ENCODE results near the gene MSI2. TPM values are rescaled to one million over a fixed set of nuclear protein-coding genes. Genes with fewer than 3 reads are reported as not detected.

MSI2 gene
- polyA plus RNA-seq, 1 of the 3 experiments (the other 2 are of a cell fraction) = 24.1 TPM

DNA sequence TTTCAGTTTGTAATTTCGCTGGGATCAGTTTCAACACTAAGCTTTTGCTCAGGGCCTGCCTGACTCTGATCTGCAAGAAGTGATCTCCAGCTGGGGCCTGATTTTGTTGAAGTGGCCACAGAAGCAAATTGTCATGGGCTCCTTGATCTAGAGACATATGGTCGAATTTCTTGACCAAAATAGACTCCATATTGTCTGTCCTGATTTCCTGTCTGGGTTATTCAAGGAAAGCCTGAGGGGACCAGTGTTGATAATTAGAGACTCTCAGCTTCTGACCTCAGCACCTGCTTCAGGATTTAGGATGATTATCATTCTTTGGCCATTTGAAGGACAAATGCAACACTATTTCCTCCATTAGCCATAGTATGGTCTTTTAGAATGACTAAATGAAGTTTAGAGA lies 48.9 kb upstream of the MSI2 start:
- H3K79me2 ChIP-seq (ENCODE audit: insufficient read depth) = no peaks in the 10 kb centered on the region
- H3F3A ChIP-seq (replicated peaks; ENCODE audit: insufficient read depth) = peaks cover 4% of the 10 kb centered on the region
- no peaks in the 10 kb centered on the region for H4K20me1 ChIP-seq (ENCODE audit: insufficient read depth)
- no peak overlapping the region for H2AFZ ChIP-seq (ENCODE audit: low read depth)
- H3K27me3 ChIP-seq (ENCODE audit: insufficient read depth) = no peaks in the 10 kb centered on the region; the same call in 1 of the 2 replicates
- ChIA-PET CTCF (interaction anchor here (1.2 to 1.9 kb wide), 3 partner anchors 13 to 36 kb away, joined by 3 to 8 read pairs (median 5); no protein-coding TSS in a partner anchor), POLR2A (no interaction called here)
- TF ChIP-seq MXI1 (IDR thresholded peaks at IDR 0.05; ENCODE audit: low read depth, low read length) (no peak), YY1 (IDR thresholded peaks at IDR 0.05; ENCODE audit: low read depth) (no peak), RFX5 (IDR thresholded peaks at IDR 0.05; ENCODE audit: low read length) (no peak), FOSL2 (IDR thresholded peaks at IDR 0.05; ENCODE audit: borderline replicate concordance, low read depth) (no peak)
- TF ChIP-seq, protein P1, sequence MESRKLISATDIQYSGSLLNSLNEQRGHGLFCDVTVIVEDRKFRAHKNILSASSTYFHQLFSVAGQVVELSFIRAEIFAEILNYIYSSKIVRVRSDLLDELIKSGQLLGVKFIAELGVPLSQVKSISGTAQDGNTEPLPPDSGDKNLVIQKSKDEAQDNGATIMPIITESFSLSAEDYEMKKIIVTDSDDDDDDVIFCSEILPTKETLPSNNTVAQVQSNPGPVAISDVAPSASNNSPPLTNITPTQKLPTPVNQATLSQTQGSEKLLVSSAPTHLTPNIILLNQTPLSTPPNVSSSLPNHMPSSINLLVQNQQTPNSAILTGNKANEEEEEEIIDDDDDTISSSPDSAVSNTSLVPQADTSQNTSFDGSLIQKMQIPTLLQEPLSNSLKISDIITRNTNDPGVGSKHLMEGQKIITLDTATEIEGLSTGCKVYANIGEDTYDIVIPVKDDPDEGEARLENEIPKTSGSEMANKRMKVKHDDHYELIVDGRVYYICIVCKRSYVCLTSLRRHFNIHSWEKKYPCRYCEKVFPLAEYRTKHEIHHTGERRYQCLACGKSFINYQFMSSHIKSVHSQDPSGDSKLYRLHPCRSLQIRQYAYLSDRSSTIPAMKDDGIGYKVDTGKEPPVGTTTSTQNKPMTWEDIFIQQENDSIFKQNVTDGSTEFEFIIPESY (IDR thresholded peaks at IDR 0.05; ENCODE audit: borderline replicate concordance, low read depth) = no peak
- H3K27ac ChIP-seq (ENCODE audit: low read depth in 2 of 2, low read length in 1 of 2) = no peak overlapping the region
- WGBS (ENCODE audit: low lambda C conversion rate) = 15% methylated on average over 2 of the region's 2 CpGs
- H3K4me1 ChIP-seq (ENCODE audit: control insufficient read depth in 1 of 2, insufficient read depth in 2 of 2, low read depth in 1 of 2, low read length in 1 of 2) = peaks cover 0 to 4% of the 10 kb centered on the region in 2 experiments; a peak in 1 of 4 replicates
- H3K9ac ChIP-seq = no peak overlapping the region
- no peak overlapping the region for H3K4me3 ChIP-seq (ENCODE audit: low read depth in 2 of 2, low read length in 1 of 2)
- H3K9me2 ChIP-seq = no peaks in the 10 kb centered on the region
- H3K36me3 ChIP-seq (replicated peaks in 1 of 2; ENCODE audit: control insufficient read depth in 1 of 2, insufficient read depth in 2 of 2, low read length in 1 of 2) = no peaks in the 10 kb centered on the region
- no peak for DNase-seq
- no peak overlapping the region for H3K4me2 ChIP-seq
- peaks cover 17% of the 10 kb centered on the region; the same call in 1 of the 2 replicates for H3K9me3 ChIP-seq

DNA sequence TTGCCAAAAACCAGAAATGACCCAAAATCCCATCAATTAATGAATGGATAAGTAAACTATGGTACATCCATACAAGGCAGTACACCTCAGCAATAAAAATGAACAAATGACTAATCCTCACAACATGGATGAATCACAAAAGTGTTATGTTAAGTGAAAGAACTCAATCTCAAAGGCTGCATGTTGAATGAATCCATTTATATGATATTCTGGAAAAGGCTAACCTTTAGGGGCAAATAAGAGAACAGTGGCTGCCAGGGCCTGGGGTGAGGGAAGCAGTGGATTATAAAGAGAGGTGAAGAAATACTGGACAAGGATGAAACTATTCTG lies 46.1 kb upstream of the MSI2 start:
- peaks cover 4% of the 10 kb centered on the region for H3F3A ChIP-seq (replicated peaks; ENCODE audit: insufficient read depth)
- no peak overlapping the region for H3K4me2 ChIP-seq
- H3K9me2 ChIP-seq = no peaks in the 10 kb centered on the region
- H3K36me3 ChIP-seq (replicated peaks in 1 of 2; ENCODE audit: control insufficient read depth in 1 of 2, insufficient read depth in 2 of 2, low read length in 1 of 2) = no peaks in the 10 kb centered on the region
- H2AFZ ChIP-seq (ENCODE audit: low read depth) = no peak overlapping the region
- no peak for DNase-seq
- peaks cover 17% of the 10 kb centered on the region; the same call in 1 of the 2 replicates for H3K9me3 ChIP-seq
- no peaks in the 10 kb centered on the region for H3K27me3 ChIP-seq (ENCODE audit: insufficient read depth)
- POLR2A ChIA-PET = no interaction called here
- no peak overlapping the region for H3K4me3 ChIP-seq (ENCODE audit: low read depth in 2 of 2, low read length in 1 of 2)
- H3K4me1 ChIP-seq (ENCODE audit: control insufficient read depth in 1 of 2, insufficient read depth in 2 of 2, low read depth in 1 of 2, low read length in 1 of 2) = peaks cover under 1 to 4% of the 10 kb centered on the region in 2 experiments; a peak in 2 of 4 replicates
- no peaks in the 10 kb centered on the region for H3K79me2 ChIP-seq (ENCODE audit: insufficient read depth)
- no peak overlapping the region for H3K9ac ChIP-seq
- H3K27ac ChIP-seq (ENCODE audit: low read depth in 2 of 2, low read length in 1 of 2) = no peak overlapping the region
- CTCF ChIA-PET = no interaction called here
- H4K20me1 ChIP-seq (ENCODE audit: insufficient read depth) = no peaks in the 10 kb centered on the region
- TF ChIP-seq FOSL2 (IDR thresholded peaks at IDR 0.05; ENCODE audit: borderline replicate concordance, low read depth) = peak; percentile 50; the same call in 1 of the 2 replicates
- TF ChIP-seq, protein P2, sequence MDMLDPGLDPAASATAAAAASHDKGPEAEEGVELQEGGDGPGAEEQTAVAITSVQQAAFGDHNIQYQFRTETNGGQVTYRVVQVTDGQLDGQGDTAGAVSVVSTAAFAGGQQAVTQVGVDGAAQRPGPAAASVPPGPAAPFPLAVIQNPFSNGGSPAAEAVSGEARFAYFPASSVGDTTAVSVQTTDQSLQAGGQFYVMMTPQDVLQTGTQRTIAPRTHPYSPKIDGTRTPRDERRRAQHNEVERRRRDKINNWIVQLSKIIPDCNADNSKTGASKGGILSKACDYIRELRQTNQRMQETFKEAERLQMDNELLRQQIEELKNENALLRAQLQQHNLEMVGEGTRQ (IDR thresholded peaks at IDR 0.05; ENCODE audit: borderline replicate concordance, low read depth, low read length) = no peak

DNA sequence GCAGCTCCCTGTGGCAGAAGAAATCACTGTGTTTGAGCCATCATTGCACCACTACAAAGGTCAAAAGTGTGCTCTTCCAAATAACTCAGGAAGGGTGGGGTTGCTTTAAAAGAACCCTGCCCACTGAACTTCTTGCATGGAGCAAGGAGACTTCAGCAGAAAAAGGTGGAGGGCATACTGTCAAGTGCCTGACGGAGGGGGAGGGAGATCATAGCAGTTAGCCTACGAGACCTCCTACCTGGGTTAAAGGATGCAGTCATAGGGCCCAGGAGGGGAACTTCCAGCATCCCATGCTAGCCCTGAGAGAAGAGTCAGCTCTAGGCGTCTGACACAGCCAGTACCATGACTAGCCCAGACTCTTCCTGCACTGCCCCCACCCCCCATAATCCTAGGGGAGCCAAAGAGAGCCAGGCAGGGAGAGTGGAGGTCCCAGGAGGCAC lies 45.3 kb upstream of the MSI2 start:
- H3F3A ChIP-seq (replicated peaks; ENCODE audit: insufficient read depth) = peaks cover 8% of the 10 kb centered on the region
- 66% methylated on average over 3 of the region's 3 CpGs for WGBS (ENCODE audit: low lambda C conversion rate)
- ChIA-PET CTCF (interaction anchor here (1.3 kb wide), 1 partner anchor 11 kb away, joined by 3 read pairs; no protein-coding TSS in a partner anchor), POLR2A (no interaction called here)
- peaks cover 2 to 7% of the 10 kb centered on the region in 2 experiments; a peak in 2 of 4 replicates for H3K4me1 ChIP-seq (ENCODE audit: control insufficient read depth in 1 of 2, insufficient read depth in 2 of 2, low read depth in 1 of 2, low read length in 1 of 2)
- TF ChIP-seq, protein P3, sequence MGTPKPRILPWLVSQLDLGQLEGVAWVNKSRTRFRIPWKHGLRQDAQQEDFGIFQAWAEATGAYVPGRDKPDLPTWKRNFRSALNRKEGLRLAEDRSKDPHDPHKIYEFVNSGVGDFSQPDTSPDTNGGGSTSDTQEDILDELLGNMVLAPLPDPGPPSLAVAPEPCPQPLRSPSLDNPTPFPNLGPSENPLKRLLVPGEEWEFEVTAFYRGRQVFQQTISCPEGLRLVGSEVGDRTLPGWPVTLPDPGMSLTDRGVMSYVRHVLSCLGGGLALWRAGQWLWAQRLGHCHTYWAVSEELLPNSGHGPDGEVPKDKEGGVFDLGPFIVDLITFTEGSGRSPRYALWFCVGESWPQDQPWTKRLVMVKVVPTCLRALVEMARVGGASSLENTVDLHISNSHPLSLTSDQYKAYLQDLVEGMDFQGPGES (IDR thresholded peaks at IDR 0.05; ENCODE audit: low read depth, low read length) = no peak
- no peak for TF ChIP-seq EP300 (IDR thresholded peaks at IDR 0.05; ENCODE audit: borderline replicate concordance in 1 of 2, low read depth in 1 of 2, low read length in 1 of 2)
- H4K20me1 ChIP-seq (ENCODE audit: insufficient read depth) = no peaks in the 10 kb centered on the region
- no peaks in the 10 kb centered on the region for H3K27me3 ChIP-seq (ENCODE audit: insufficient read depth)
- 0 out of 2 replicates have a peak overlapping the region, but pooled peaks have one; percentile 3 for H3K4me2 ChIP-seq
- H3K27ac ChIP-seq (ENCODE audit: low read depth in 2 of 2, low read length in 1 of 2) = peak overlapping the region in 1 of 2 experiments; percentile 2; a peak in 1 of 4 replicates
- H3K4me3 ChIP-seq (ENCODE audit: low read depth in 2 of 2, low read length in 1 of 2) = no peak overlapping the region
- H3K36me3 ChIP-seq (replicated peaks in 1 of 2; ENCODE audit: control insufficient read depth in 1 of 2, insufficient read depth in 2 of 2, low read length in 1 of 2) = no peaks in the 10 kb centered on the region
- peak overlapping the region; percentile 6; the same call in 1 of the 2 replicates for H2AFZ ChIP-seq (ENCODE audit: low read depth)
- DNase-seq = no peak
- H3K9me3 ChIP-seq = peaks cover 17% of the 10 kb centered on the region; the same call in 1 of the 2 replicates
- no peaks in the 10 kb centered on the region for H3K79me2 ChIP-seq (ENCODE audit: insufficient read depth)
- no peaks in the 10 kb centered on the region for H3K9me2 ChIP-seq
- H3K9ac ChIP-seq = no peak overlapping the region
